ENCODE measurements around the gene FLII.
"Not testable (repeated sequence)": the region's sequence is repeated elsewhere in the genome, so short reads cannot be mapped to it uniquely, and the experiment has no call there.

Gene FLII

GRCh38 chr17:18238299-18238698 is 20.2 kb downstream of the FLII start:
- FAIRE-seq, result no peak

GRCh38 chr17:18237461-18237860 is 21.1 kb downstream of the FLII start:
- no peak for FAIRE-seq

GRCh38 chr17:18236494-18236893 is 22.0 kb downstream of the FLII start:
- FAIRE-seq, result no peak

GRCh38 chr17:18235743-18236256 is 22.7 kb downstream of the FLII start:
- no peak for FAIRE-seq

GRCh38 chr17:18234853-18235380 is 23.6 kb downstream of the FLII start:
- no peak for FAIRE-seq

GRCh38 chr17:18233803-18234518 is 24.6 kb downstream of the FLII start:
- no peak for FAIRE-seq

- FAIRE-seq, result no peak
Observed at GRCh38 chr17:18231164-18231563, 27.4 kb downstream of the FLII start.

- no peak for FAIRE-seq
Observed at GRCh38 chr17:18230288-18231141, 28.0 kb downstream of the FLII start.

- FAIRE-seq, result no peak
Observed at GRCh38 chr17:18229771-18230170, 28.8 kb downstream of the FLII start.

GRCh38 chr17:18229254-18229653 is 29.3 kb downstream of the FLII start:
- FAIRE-seq, result no peak

GRCh38 chr17:18228176-18228682 is 30.3 kb downstream of the FLII start:
- no peak for FAIRE-seq

GRCh38 chr17:18227635-18228034 is 30.9 kb downstream of the FLII start:
- FAIRE-seq, result no peak

GRCh38 chr17:18226284-18226945 is 32.1 kb downstream of the FLII start:
- no peak for FAIRE-seq

GRCh38 chr17:18225642-18226283 is 32.8 kb downstream of the FLII start:
- FAIRE-seq, result no peak

- no peak for FAIRE-seq
Observed at GRCh38 chr17:18225121-18225641, 33.4 kb downstream of the FLII start, which contains the start of gene LLGL1. LLGL1 (plus strand) TSS chr17:18225635; CDS start chr17:18225683, 48 bp downstream.

- FAIRE-seq, result no peak
Observed at GRCh38 chr17:18224387-18225120, 34.0 kb downstream of the FLII start.

- FAIRE-seq, result no peak
Observed at GRCh38 chr17:18224053-18224386, 34.5 kb downstream of the FLII start.

GRCh38 chr17:18218756-18219415 is 39.7 kb downstream of the FLII start:
- FAIRE-seq, result no peak

GRCh38 chr17:18217412-18218015 is 41.0 kb downstream of the FLII start:
- no peak for FAIRE-seq

GRCh38 chr17:18216906-18217305 is 41.6 kb downstream of the FLII start:
- FAIRE-seq, result not testable (repeated sequence)
